Measurements from ENCODE around the gene NKD1. TPM values are rescaled to one million over a fixed set of nuclear protein-coding genes. Genes with fewer than 3 reads are reported as not detected.

Gene NKD1
- total and polyA plus RNA-seq, 2 of the 8 experiments (the other 6 are each of a cell fraction or from before 2014, with no cell fraction given): 0.70 to 4.5 TPM

DNA sequence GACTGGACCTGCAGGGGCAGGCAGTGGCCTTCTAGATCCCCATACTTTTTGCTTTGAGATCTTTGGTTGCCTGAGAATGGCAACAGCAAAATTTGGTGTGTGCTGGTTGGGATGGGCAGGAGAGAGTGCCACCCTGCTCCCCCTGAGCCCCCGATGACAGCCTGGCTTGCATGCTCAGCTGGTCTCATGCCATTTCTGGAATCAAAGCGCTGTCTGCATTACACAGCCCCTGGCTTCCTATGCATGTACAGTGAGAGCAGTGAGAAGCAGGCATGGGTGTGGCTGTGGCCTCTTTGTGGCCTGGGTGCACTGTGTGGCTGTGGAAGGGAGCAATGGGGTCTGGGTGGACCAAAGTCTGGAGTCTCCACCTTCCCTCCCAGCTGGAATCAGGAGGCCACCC, 47.7 kb downstream of the NKD1 start:
- no peaks in the 10 kb centered on the region for H3K79me1 ChIP-seq (ENCODE audit: low read depth, low read length)
- no peaks in the 10 kb centered on the region for H3K9me3 ChIP-seq (ENCODE audit: insufficient read depth in 2 of 2, low read depth in 1 of 2, low read length in 1 of 2)
- H3K4me1 ChIP-seq (replicated peaks in 1 of 4; ENCODE audit: control insufficient read depth in 3 of 4, insufficient read depth in 4 of 4, low read length in 3 of 4): peaks cover 0 to 19% (median 10%) of the 10 kb centered on the region in 4 experiments; a peak in 6 of 7 replicates
- H3K23ac ChIP-seq (ENCODE audit: insufficient read length): no peak overlapping the region
- H3K4ac ChIP-seq (replicated peaks; ENCODE audit: insufficient read length, low read depth, low read length): no peak overlapping the region
- H3K4me3 ChIP-seq (ENCODE audit: extremely low read depth in 1 of 4, insufficient read depth in 2 of 4, low read depth in 3 of 4, low read length in 4 of 4): no peak overlapping the region
- ChIA-PET POLR2A (ENCODE audit: partially characterized antibody) (no interaction called here), CTCF (ENCODE audit: partially characterized antibody) (interaction anchor here (3.7 to 16.9 kb wide), 3 partner anchors 15 to 211 kb away, joined by 27 to 279 read pairs (median 41); no protein-coding TSS in a partner anchor)
- no peak overlapping the region for H2BK120ac ChIP-seq (replicated peaks; ENCODE audit: low read depth, low read length)
- no peaks in the 10 kb centered on the region for H3K79me2 ChIP-seq (ENCODE audit: control insufficient read depth in 1 of 2, insufficient read depth in 2 of 2, low read length in 2 of 2)
- H2BK5ac ChIP-seq (ENCODE audit: low read depth, low read length): no peak overlapping the region
- no peak overlapping the region for H4K8ac ChIP-seq (ENCODE audit: extremely low read depth, insufficient read depth, low read length)
- no peak overlapping the region for H3K56ac ChIP-seq (replicated peaks; ENCODE audit: insufficient read length, low read depth, low read length)
- peak overlapping the region; percentile 27; the same call in 1 of the 2 replicates for H2BK12ac ChIP-seq (ENCODE audit: low read depth, low read length)
- H3K14ac ChIP-seq (ENCODE audit: insufficient read length): no peak overlapping the region
- H3K27me3 ChIP-seq (replicated peaks in 1 of 4; ENCODE audit: control insufficient read depth in 3 of 4, extremely low read depth in 1 of 4, insufficient read depth in 3 of 4, low read length in 3 of 4): no peaks in the 10 kb centered on the region; a peak in 1 of 7 replicates
- H3K23me2 ChIP-seq (ENCODE audit: low read depth, low read length): no peaks in the 10 kb centered on the region; the same call in 1 of the 2 replicates
- no peak overlapping the region for H3K4me2 ChIP-seq (ENCODE audit: insufficient read depth in 1 of 2, low read depth in 2 of 2, low read length in 2 of 2)
- no peak overlapping the region for H3K9ac ChIP-seq (replicated peaks in 1 of 4; ENCODE audit: extremely low read depth in 1 of 4, low read depth in 3 of 4, low read length in 3 of 4)
- 97% methylated on average over 2 of the region's 2 CpGs; no CpG with 5 or more reads in 1 of the 2 experiments for WGBS, 2 experiments (ENCODE audit: extremely low coverage in 1 of 2, insufficient coverage in 1 of 2, insufficient read length in 1 of 2, insufficient replicate concordance in 2 of 2, low coverage in 1 of 2, low lambda C conversion rate in 2 of 2, missing lambda C conversion rate in 1 of 2)
- H2AK5ac ChIP-seq (ENCODE audit: low read depth, low read length): no peak overlapping the region
- DNase-seq (ENCODE audit: low read depth in 1 of 2, low spot score in 2 of 2): no peak
- no peak for FAIRE-seq
- H4K91ac ChIP-seq (replicated peaks; ENCODE audit: insufficient read length, low read length): no peak overlapping the region
- no peak overlapping the region for H3K27ac ChIP-seq (ENCODE audit: low read depth, low read length)
- no peak overlapping the region for H2AFZ ChIP-seq (ENCODE audit: low read length)
- H4K5ac ChIP-seq (ENCODE audit: insufficient read length, low read depth, low read length): no peak overlapping the region
- H3K36me3 ChIP-seq (ENCODE audit: control insufficient read depth in 2 of 4, insufficient read depth in 4 of 4, low read length in 3 of 4): no peaks in the 10 kb centered on the region
- H2BK15ac ChIP-seq (ENCODE audit: low read length): no peak overlapping the region
- H2BK20ac ChIP-seq (ENCODE audit: low read length): no peak overlapping the region
- peaks cover 0 to 3% of the 10 kb centered on the region in 2 experiments for H4K20me1 ChIP-seq (replicated peaks in 1 of 2; ENCODE audit: control insufficient read depth in 1 of 2, insufficient read depth in 2 of 2, low read length in 2 of 2)
- H3K18ac ChIP-seq (ENCODE audit: extremely low read depth, low read length): no peak overlapping the region
- TF ChIP-seq SAP30 (IDR thresholded peaks at IDR 0.05; ENCODE audit: insufficient read depth, insufficient replicate concordance, low read length) (no peak), BRCA1 (IDR thresholded peaks at IDR 0.05; ENCODE audit: low read depth, low read length) (no peak), RBBP5 (IDR thresholded peaks at IDR 0.05; ENCODE audit: borderline replicate concordance, low read depth, low read length) (no peak), CEBPB (IDR thresholded peaks at IDR 0.05; ENCODE audit: low read depth, low read length) (no peak), SP2 (IDR thresholded peaks at IDR 0.05; ENCODE audit: low read length) (no peak), POLR2A (IDR thresholded peaks at IDR 0.05; ENCODE audit: control extremely low read depth in 1 of 2, low read depth in 2 of 2, low read length in 2 of 2) (no peak), GABPA (IDR thresholded peaks at IDR 0.05; ENCODE audit: borderline replicate concordance, insufficient read depth, low read length) (no peak), RNF2 (IDR thresholded peaks at IDR 0.05; ENCODE audit: borderline replicate concordance, low read depth, low read length, missing control alignments, poor library complexity, severe bottlenecking) (no peak), TEAD4 (IDR thresholded peaks at IDR 0.05; ENCODE audit: low read depth, low read length) (no peak)
- TF ChIP-seq, protein P1, sequence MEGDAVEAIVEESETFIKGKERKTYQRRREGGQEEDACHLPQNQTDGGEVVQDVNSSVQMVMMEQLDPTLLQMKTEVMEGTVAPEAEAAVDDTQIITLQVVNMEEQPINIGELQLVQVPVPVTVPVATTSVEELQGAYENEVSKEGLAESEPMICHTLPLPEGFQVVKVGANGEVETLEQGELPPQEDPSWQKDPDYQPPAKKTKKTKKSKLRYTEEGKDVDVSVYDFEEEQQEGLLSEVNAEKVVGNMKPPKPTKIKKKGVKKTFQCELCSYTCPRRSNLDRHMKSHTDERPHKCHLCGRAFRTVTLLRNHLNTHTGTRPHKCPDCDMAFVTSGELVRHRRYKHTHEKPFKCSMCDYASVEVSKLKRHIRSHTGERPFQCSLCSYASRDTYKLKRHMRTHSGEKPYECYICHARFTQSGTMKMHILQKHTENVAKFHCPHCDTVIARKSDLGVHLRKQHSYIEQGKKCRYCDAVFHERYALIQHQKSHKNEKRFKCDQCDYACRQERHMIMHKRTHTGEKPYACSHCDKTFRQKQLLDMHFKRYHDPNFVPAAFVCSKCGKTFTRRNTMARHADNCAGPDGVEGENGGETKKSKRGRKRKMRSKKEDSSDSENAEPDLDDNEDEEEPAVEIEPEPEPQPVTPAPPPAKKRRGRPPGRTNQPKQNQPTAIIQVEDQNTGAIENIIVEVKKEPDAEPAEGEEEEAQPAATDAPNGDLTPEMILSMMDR (IDR thresholded peaks at IDR 0.05; ENCODE audit: control extremely low read depth in 1 of 3, insufficient read depth in 1 of 3, low read depth in 1 of 3, low read length in 3 of 3): no peak
- TF ChIP-seq, protein P2, sequence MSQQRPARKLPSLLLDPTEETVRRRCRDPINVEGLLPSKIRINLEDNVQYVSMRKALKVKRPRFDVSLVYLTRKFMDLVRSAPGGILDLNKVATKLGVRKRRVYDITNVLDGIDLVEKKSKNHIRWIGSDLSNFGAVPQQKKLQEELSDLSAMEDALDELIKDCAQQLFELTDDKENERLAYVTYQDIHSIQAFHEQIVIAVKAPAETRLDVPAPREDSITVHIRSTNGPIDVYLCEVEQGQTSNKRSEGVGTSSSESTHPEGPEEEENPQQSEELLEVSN (IDR thresholded peaks at IDR 0.05): no peak

Measured in H1 (cell line).